Type B pancreatic cell (in vitro differentiated cells): Measurements from ENCODE around the gene EGFR. TPM values are rescaled to one million over a fixed set of nuclear protein-coding genes. Genes with fewer than 3 reads are reported as not detected.

Experiments used
- DNase-seq: peaks from one replicate; pipeline ENCODE4 v3.0.0; 2021; ENCODE audit warnings: mixed read lengths; ENCODE audit not compliant: unreplicated experiment; ENCODE audit errors: extremely low spot score
- H3K27ac Mint-ChIP-seq: 2 replicates; pipeline ENCODE4 v1.8.0; 2021; ENCODE audit warnings: mild to moderate bottlenecking, mixed read lengths
- H3K27me3 Mint-ChIP-seq: 2 replicates; pipeline ENCODE4 v1.8.0; 2021; ENCODE audit warnings: mixed read lengths
- H3K36me3 Mint-ChIP-seq: 2 replicates; pipeline ENCODE4 v1.8.0; 2021; ENCODE audit warnings: mixed read lengths
- H3K4me1 Mint-ChIP-seq: one replicate; pipeline ENCODE4 v1.8.0; 2021; ENCODE audit warnings: mixed read lengths; ENCODE audit not compliant: unreplicated experiment
- H3K4me3 Mint-ChIP-seq: 2 replicates; pipeline ENCODE4 v1.8.0; 2021; ENCODE audit warnings: mild to moderate bottlenecking, mixed read lengths
- H3K9me3 Mint-ChIP-seq: 2 replicates; pipeline ENCODE4 v1.8.0; 2021; ENCODE audit warnings: mixed read lengths
- total RNA-seq: library from RNA; stranded (reverse); gene quantifications from 2 replicates; pipeline ENCODE4 v1.2.1, GENCODE V29; 2021; ENCODE audit warnings: low replicate concordance
- TF ChIP-seq, protein P1 (sequence below): fragments of 200-600 bp; sonication (generic); conservative IDR thresholded peaks from 2 replicates; pipeline ENCODE4 v1.5.0; 2021; ENCODE audit warnings: antibody characterized with exemption, mild to moderate bottlenecking

EGFR gene
- total RNA-seq, 1 donor from 2014 or later: 44.6 TPM

- no peaks in the 10 kb centered on the region for H3K9me3 Mint-ChIP-seq
- no peak overlapping the region for H3K27ac Mint-ChIP-seq
- TF ChIP-seq, protein P1, sequence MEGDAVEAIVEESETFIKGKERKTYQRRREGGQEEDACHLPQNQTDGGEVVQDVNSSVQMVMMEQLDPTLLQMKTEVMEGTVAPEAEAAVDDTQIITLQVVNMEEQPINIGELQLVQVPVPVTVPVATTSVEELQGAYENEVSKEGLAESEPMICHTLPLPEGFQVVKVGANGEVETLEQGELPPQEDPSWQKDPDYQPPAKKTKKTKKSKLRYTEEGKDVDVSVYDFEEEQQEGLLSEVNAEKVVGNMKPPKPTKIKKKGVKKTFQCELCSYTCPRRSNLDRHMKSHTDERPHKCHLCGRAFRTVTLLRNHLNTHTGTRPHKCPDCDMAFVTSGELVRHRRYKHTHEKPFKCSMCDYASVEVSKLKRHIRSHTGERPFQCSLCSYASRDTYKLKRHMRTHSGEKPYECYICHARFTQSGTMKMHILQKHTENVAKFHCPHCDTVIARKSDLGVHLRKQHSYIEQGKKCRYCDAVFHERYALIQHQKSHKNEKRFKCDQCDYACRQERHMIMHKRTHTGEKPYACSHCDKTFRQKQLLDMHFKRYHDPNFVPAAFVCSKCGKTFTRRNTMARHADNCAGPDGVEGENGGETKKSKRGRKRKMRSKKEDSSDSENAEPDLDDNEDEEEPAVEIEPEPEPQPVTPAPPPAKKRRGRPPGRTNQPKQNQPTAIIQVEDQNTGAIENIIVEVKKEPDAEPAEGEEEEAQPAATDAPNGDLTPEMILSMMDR: no peak
- no peaks in the 10 kb centered on the region for H3K27me3 Mint-ChIP-seq
- DNase-seq: no peak
- no peak overlapping the region for H3K4me3 Mint-ChIP-seq
- H3K36me3 Mint-ChIP-seq: peaks cover 26% of the 10 kb centered on the region
- no peaks in the 10 kb centered on the region for H3K4me1 Mint-ChIP-seq
Observed at GRCh38 chr7:55140221-55140940, 121.6 kb downstream of the EGFR start.

- Mint-ChIP-seq H3K4me1 (no peaks in the 10 kb centered on the region), H3K4me3 (no peak overlapping the region), H3K36me3 (peaks cover 31% of the 10 kb centered on the region), H3K27me3 (no peaks in the 10 kb centered on the region), H3K27ac (no peak overlapping the region), H3K9me3 (no peaks in the 10 kb centered on the region)
- DNase-seq: no peak
- TF ChIP-seq, protein P1: no peak
Observed at GRCh38 chr7:55140941-55141278, 122.1 kb downstream of the EGFR start.

DNA sequence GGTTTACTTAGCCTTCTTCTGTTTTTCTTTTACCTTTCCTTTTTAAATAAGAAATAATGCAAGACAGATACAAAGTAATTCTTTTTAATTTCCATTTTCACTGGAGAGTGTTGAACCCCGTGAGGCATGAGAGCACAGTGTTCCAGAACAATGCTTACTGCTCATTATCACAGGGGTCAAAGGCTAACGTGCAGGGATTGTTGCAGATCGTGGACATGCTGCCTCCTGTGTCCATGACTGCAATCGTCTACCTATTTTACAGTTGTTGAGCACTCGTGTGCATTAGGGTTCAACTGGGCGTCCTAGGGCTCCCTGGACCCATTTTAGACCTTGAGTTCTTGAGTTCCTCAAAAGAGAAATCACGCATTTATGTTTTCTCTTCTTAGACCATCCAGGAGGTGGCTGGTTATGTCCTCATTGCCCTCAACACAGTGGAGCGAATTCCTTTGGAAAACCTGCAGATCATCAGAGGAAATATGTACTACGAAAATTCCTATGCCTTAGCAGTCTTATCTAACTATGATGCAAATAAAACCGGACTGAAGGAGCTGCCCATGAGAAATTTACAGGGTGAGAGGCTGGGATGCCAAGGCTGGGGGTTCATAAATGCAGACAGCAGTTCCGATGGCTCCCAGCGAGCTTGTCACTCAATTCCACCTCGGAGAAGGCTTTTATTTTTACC, 124.2 kb downstream of the EGFR start:
- no peaks in the 10 kb centered on the region for H3K4me1 Mint-ChIP-seq
- no peaks in the 10 kb centered on the region for H3K27me3 Mint-ChIP-seq
- H3K27ac Mint-ChIP-seq: no peak overlapping the region
- DNase-seq: no peak
- H3K9me3 Mint-ChIP-seq: no peaks in the 10 kb centered on the region
- TF ChIP-seq, protein P1: no peak
- H3K4me3 Mint-ChIP-seq: no peak overlapping the region
- peaks cover 47% of the 10 kb centered on the region for H3K36me3 Mint-ChIP-seq

DNA sequence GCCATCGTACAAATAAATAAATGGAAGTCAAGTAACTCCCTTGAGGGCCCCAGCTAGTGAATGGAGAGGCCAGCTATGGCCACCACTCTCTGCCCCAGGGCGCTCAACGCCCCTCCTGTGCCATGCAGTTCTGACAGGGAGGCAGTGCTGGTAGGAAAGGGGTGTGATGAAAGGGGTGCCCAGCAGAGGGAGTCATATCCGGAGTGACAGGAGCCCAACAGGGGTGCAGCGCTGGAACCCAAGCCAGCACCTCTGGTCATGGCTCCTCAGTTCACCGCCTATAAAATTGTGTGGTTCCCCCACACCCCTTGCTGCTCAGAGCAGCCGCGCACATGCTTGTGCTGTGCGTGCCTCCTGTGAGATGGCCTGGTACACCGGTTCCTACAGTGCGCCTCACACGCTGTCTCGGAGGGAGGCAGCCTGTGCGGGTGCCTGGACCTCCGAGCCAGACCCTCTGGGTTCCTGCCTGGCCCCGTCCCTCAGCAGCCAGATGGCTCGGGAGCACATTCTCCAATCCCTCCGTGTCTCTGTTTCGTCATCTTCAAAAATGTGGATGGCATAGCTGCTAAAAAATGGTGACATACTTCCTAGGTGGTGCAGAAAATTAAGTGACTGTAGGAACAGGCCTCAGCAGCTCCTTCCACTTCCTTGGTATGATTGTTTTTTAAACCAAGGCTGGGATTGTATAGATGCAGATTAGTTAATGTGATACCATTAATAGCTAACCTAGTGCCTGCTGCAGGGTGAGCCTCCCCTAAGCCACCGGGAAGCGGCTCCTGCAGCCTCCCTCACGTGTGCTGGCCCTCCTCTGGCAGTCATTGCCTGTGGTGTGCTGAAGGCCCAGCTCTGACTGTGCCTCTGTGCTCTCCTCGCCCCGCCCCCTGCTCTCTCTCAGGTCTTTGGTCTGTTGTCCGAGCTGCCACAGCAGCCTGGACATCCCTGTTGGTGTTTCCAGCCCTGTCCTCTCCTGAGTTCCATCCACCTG, 125.8 kb downstream of the EGFR start:
- H3K36me3 Mint-ChIP-seq: peaks cover 49% of the 10 kb centered on the region
- TF ChIP-seq, protein P1: peak; percentile 51
- H3K4me1 Mint-ChIP-seq: no peaks in the 10 kb centered on the region
- peak overlapping the region; percentile 39 for H3K27ac Mint-ChIP-seq
- no peaks in the 10 kb centered on the region for H3K27me3 Mint-ChIP-seq
- H3K4me3 Mint-ChIP-seq: no peak overlapping the region
- DNase-seq: no peak
- no peaks in the 10 kb centered on the region for H3K9me3 Mint-ChIP-seq

DNA sequence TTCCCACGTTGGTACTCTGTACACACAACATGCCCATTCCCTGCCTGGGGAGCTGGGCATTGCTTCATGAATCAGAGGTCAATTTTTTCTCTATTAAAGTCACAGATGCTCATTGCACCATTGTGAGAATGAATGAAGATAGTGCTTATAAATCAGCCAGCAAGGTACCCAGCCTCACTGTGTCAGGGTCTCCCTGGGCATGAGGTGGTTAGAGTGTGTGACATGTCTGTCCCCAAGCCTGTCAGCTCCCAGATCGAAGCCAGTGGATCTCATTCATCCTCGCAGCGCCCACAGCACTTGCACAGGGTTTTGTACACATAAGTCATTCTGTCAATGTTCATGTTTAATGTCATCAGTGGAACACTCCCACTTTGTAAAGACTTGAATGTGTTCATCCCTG, 126.8 kb downstream of the EGFR start:
- Mint-ChIP-seq H3K4me1 (no peaks in the 10 kb centered on the region), H3K4me3 (no peak overlapping the region), H3K36me3 (peaks cover 53% of the 10 kb centered on the region), H3K27ac (no peak overlapping the region), H3K9me3 (no peaks in the 10 kb centered on the region), H3K27me3 (no peaks in the 10 kb centered on the region)
- TF ChIP-seq, protein P1: no peak
- DNase-seq: no peak
